HG03442 (cell line): ENCODE measurements around the gene GLI3.

ENCODE experiments used
- ATAC-seq: cut with Tn5 transposase; IDR thresholded peaks from one replicate; pipeline ENCODE4 v1.9.1; 2021; ENCODE audit warnings: mild to moderate bottlenecking, moderate library complexity; ENCODE audit not compliant: unreplicated experiment

Gene GLI3

GRCh38 chr7:42055171-42055570 is 181.8 kb downstream of the GLI3 start:
- ATAC-seq: no peak

- no peak for ATAC-seq
Observed at GRCh38 chr7:42053834-42054233, 183.2 kb downstream of the GLI3 start.

- ATAC-seq: no peak
Observed at GRCh38 chr7:42049761-42050160, 187.2 kb downstream of the GLI3 start.

- no peak for ATAC-seq
Observed at GRCh38 chr7:42046483-42046882, 190.5 kb downstream of the GLI3 start.

GRCh38 chr7:42045961-42046360 is 191.0 kb downstream of the GLI3 start:
- no peak for ATAC-seq

- no peak for ATAC-seq
Observed at GRCh38 chr7:42039921-42040320, 197.1 kb downstream of the GLI3 start.

GRCh38 chr7:42035210-42035609 is 201.8 kb downstream of the GLI3 start:
- no peak for ATAC-seq

- no peak for ATAC-seq
Observed at GRCh38 chr7:42033480-42033879, 203.5 kb downstream of the GLI3 start.

GRCh38 chr7:42029405-42029804 is 207.6 kb downstream of the GLI3 start:
- ATAC-seq: no peak

GRCh38 chr7:42027521-42027920 is 209.5 kb downstream of the GLI3 start:
- ATAC-seq: no peak

- ATAC-seq: no peak
Observed at GRCh38 chr7:42026622-42027197, 210.3 kb downstream of the GLI3 start.

GRCh38 chr7:42025635-42026375 is 211.2 kb downstream of the GLI3 start:
- ATAC-seq: no peak

GRCh38 chr7:42024537-42024936 is 212.5 kb downstream of the GLI3 start:
- no peak for ATAC-seq

GRCh38 chr7:42023262-42023661 is 213.7 kb downstream of the GLI3 start:
- ATAC-seq: no peak

- ATAC-seq: no peak
Observed at GRCh38 chr7:42022791-42023190, 214.2 kb downstream of the GLI3 start.

- ATAC-seq: no peak
Observed at GRCh38 chr7:42022056-42022455, 215.0 kb downstream of the GLI3 start.

GRCh38 chr7:42021631-42022030 is 215.4 kb downstream of the GLI3 start:
- no peak for ATAC-seq

- ATAC-seq: no peak
Observed at GRCh38 chr7:42020061-42020460, 216.9 kb downstream of the GLI3 start.

GRCh38 chr7:42017349-42017986 is 219.5 kb downstream of the GLI3 start:
- ATAC-seq: no peak

- no peak for ATAC-seq
Observed at GRCh38 chr7:42016517-42016916, 220.5 kb downstream of the GLI3 start.

GRCh38 chr7:42014625-42015618 is 222.1 kb downstream of the GLI3 start:
- no peak for ATAC-seq
